Esophagus muscularis mucosa (tissue), 3 donors: Measurements from ENCODE around the gene HCST.

Source experiments
- CTCF ChIP-seq, 3 experiments: fragments of 200-600 bp in 2 of 3; fragments of 450-650 bp in 1 of 3; sonication (generic) in 2 of 3; IDR thresholded peaks; one replicate each; pipeline ENCODE4 v1.5.1; 2017 to 2019; ENCODE audit warnings: antibody characterized with exemption in 3 of 3, mild to moderate bottlenecking in 2 of 3, moderate library complexity in 1 of 3
- POLR2A ChIP-seq: fragments of 450-650 bp; IDR thresholded peaks from one replicate; pipeline ENCODE4 v1.6.1; 2017; ENCODE audit warnings: antibody characterized with exemption, moderate library complexity, mild to moderate bottlenecking, low read depth

DNA sequence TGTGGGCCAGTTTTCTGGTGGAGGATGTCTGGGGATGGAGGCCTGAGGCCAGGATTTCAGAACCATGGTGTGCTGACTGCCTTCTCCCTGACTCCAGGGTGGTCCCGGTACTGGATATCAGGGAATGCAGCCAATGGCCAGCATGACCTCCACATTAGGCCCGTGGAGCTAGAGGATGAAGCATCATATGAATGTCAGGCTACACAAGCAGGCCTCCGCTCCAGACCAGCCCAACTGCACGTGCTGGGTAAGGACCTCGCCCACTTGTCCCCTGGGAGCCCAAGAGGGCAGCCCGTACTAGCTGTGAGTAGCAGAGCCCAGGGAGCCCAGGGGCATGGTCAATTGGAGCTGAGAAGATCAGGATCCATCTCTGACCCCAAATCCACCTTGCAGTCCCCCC, 44.0 kb upstream of the HCST start:
- TF ChIP-seq CTCF (IDR thresholded peaks at IDR 0.05) = no peak
- no peak for TF ChIP-seq POLR2A
